Left ventricle myocardium inferior (tissue), 1 donor: ENCODE results near the gene CD300H. TPM values are rescaled to one million over a fixed set of nuclear protein-coding genes. Genes with fewer than 3 reads are reported as not detected.

ENCODE experiments used
- DNase-seq: peaks from one replicate; pipeline ENCODE4 v3.0.0-alpha.2; 2020
- H3K27ac ChIP-seq: fragments of 200-600 bp; replicated peaks from 2 replicates; pipeline ENCODE4 v1.8.0; 2021
- H3K27me3 ChIP-seq: fragments of 200-600 bp; 2 replicates; pipeline ENCODE4 v1.8.0; 2021; ENCODE audit warnings: low read depth
- H3K36me3 ChIP-seq: fragments of 200-600 bp; 2 replicates; pipeline ENCODE4 v1.8.0; 2021
- H3K4me1 ChIP-seq: fragments of 200-600 bp; 2 replicates; pipeline ENCODE4 v1.8.0; 2021
- H3K4me3 ChIP-seq: fragments of 200-600 bp; 2 replicates; pipeline ENCODE4 v1.8.0; 2021; ENCODE audit warnings: mild to moderate bottlenecking, moderate library complexity
- H3K9me3 ChIP-seq: fragments of 200-600 bp; replicated peaks from 2 replicates; pipeline ENCODE4 v1.8.0; 2021
- CTCF ChIP-seq: fragments of 200-600 bp; IDR thresholded peaks from 2 replicates; pipeline ENCODE4 v1.8.0; 2021; ENCODE audit warnings: antibody characterized with exemption, mild to moderate bottlenecking, borderline replicate concordance
- intact Hi-C: fragments of 100-400 bp; cut with micrococcal nuclease; formaldehyde crosslinking; loops from one replicate; pipeline ENCODE4 v1.11.0; 2022
- total RNA-seq: library from RNA; stranded (reverse); fragmentation: NEBNext Ultra II Directional; extraction: Animal tissue kit (Norgen Biotek cat#: 25700); gene quantifications from one replicate; pipeline ENCODE4 v1.2.1, GENCODE V29; 2021
- donor health status: DM: no; HTN: yes; CAD: no; lungs with severe emphysema.

The CD300H gene
- total RNA-seq, 1 donor from 2014 or later: not detected

- intact Hi-C loops: no loop called here
- Histone ChIP-seq H3K9me3 (peaks cover 8% of the 10 kb centered on the region), H3K4me3 (no peak overlapping the region), H3K36me3 (no peaks in the 10 kb centered on the region), H3K4me1 (no peaks in the 10 kb centered on the region), H3K27ac (no peak overlapping the region), H3K27me3 (peaks cover 33% of the 10 kb centered on the region)
- DNase-seq: no peak
- TF ChIP-seq CTCF: no peak
Measured at GRCh38 chr17:74527756-74528155, 39.6 kb downstream of the CD300H start.

GRCh38 chr17:74527081-74527480 lies 40.2 kb downstream of the CD300H start:
- no peak for DNase-seq
- Histone ChIP-seq H3K4me3 (no peak overlapping the region), H3K36me3 (no peaks in the 10 kb centered on the region), H3K27me3 (peaks cover 34% of the 10 kb centered on the region), H3K4me1 (no peaks in the 10 kb centered on the region), H3K27ac (no peak overlapping the region), H3K9me3 (peaks cover 8% of the 10 kb centered on the region)
- TF ChIP-seq CTCF: no peak
- intact Hi-C loops: no loop called here

GRCh38 chr17:74526681-74527080 lies 40.6 kb downstream of the CD300H start:
- H3K4me3 ChIP-seq: no peak overlapping the region
- no peaks in the 10 kb centered on the region for H3K36me3 ChIP-seq
- H3K4me1 ChIP-seq: no peaks in the 10 kb centered on the region
- H3K27ac ChIP-seq: no peak overlapping the region
- peaks cover 8% of the 10 kb centered on the region for H3K9me3 ChIP-seq
- no peak for DNase-seq
- intact Hi-C loops: no loop called here
- no peak for TF ChIP-seq CTCF
- peaks cover 38% of the 10 kb centered on the region for H3K27me3 ChIP-seq

GRCh38 chr17:74525781-74526288 lies 41.5 kb downstream of the CD300H start:
- DNase-seq: no peak
- Histone ChIP-seq H3K27ac (no peak overlapping the region), H3K9me3 (peaks cover 8% of the 10 kb centered on the region), H3K4me1 (no peaks in the 10 kb centered on the region), H3K27me3 (peaks cover 44% of the 10 kb centered on the region), H3K4me3 (no peak overlapping the region), H3K36me3 (no peaks in the 10 kb centered on the region)
- intact Hi-C loops: no loop called here
- no peak for TF ChIP-seq CTCF

- no peak for DNase-seq
- Histone ChIP-seq H3K4me1 (no peaks in the 10 kb centered on the region), H3K27ac (no peak overlapping the region), H3K4me3 (no peak overlapping the region), H3K27me3 (peaks cover 49% of the 10 kb centered on the region), H3K9me3 (peaks cover 8% of the 10 kb centered on the region), H3K36me3 (no peaks in the 10 kb centered on the region)
- TF ChIP-seq CTCF: no peak
- intact Hi-C loops: no loop called here
Measured at GRCh38 chr17:74525465-74525725, 41.9 kb downstream of the CD300H start.
